Lung (tissue), 12 donors: Measurements from ENCODE around the gene NXN. TPM values are rescaled to one million over a fixed set of nuclear protein-coding genes. Genes with fewer than 3 reads are reported as not detected.

Source experiments
- ATAC-seq: fragments of 200-7000 bp; cut with Tn5 transposase; one replicate; pipeline ENCODE4 v1.9.1; 2020; ENCODE audit warnings: moderate number of reproducible peaks; ENCODE audit not compliant: insufficient read depth, low FRiP score
- DNase-seq, 3 donors: peaks; one replicate each; pipeline ENCODE4 v3.0.0-alpha.2; 2013 to 2017
- H3K27ac ChIP-seq, 2 donors: one replicate each; pipeline ENCODE4 v1.5.1; 2013; ENCODE audit warnings: mild to moderate bottlenecking in 2 of 2, moderate library complexity in 2 of 2, control low read depth in 1 of 2, inconsistent platforms in 1 of 2, low read depth in 1 of 2, low read length in 1 of 2
- H3K27me3 ChIP-seq, 3 donors: one replicate each; pipeline ENCODE4 v1.5.1; 2013; ENCODE audit warnings: low read length in 2 of 3; ENCODE audit not compliant: control insufficient read depth in 3 of 3, insufficient read depth in 3 of 3
- H3K36me3 ChIP-seq, 4 donors: one replicate each; pipeline ENCODE4 v1.5.1; 2013; ENCODE audit warnings: low read length in 4 of 4, mild to moderate bottlenecking in 1 of 4, moderate library complexity in 1 of 4; ENCODE audit not compliant: control insufficient read depth in 4 of 4, insufficient read depth in 4 of 4
- H3K4me1 ChIP-seq, 5 donors: one replicate each; pipeline ENCODE4 v1.5.1; 2013; ENCODE audit warnings: low read length in 5 of 5, mild to moderate bottlenecking in 2 of 5, moderate library complexity in 1 of 5; ENCODE audit not compliant: control insufficient read depth in 5 of 5, insufficient read depth in 5 of 5
- H3K4me3 ChIP-seq: one replicate; pipeline ENCODE4 v1.5.1; 2013; ENCODE audit warnings: mild to moderate bottlenecking, control low read depth, moderate library complexity
- H3K9ac ChIP-seq, 2 donors: one replicate each; pipeline ENCODE4 v1.5.1; 2013; ENCODE audit warnings: low read length in 2 of 2, control low read depth in 1 of 2; ENCODE audit not compliant: insufficient read depth in 1 of 2
- H3K9me3 ChIP-seq, 4 donors: one replicate each; pipeline ENCODE4 v1.5.1; 2013; ENCODE audit warnings: low read length in 3 of 4, mild to moderate bottlenecking in 1 of 4, moderate library complexity in 1 of 4; ENCODE audit not compliant: control insufficient read depth in 4 of 4, insufficient read depth in 3 of 4
- CTCF ChIP-seq: IDR thresholded peaks from 2 replicates; pipeline ENCODE4 v1.5.1; 2012; ENCODE audit warnings: mild to moderate bottlenecking; ENCODE audit errors: control extremely low read depth, extremely low read depth
- WGBS, 2 donors: extraction: QIAGEN DNeasy Blood & Tissue Kit; methylation state at CpG; one replicate each; pipeline ENCODE4 v1.1.7; 2013; 5-methylcytosine and 5-hydroxymethylcytosine counted together
- polyA plus RNA-seq, 2 donors: library from polyadenylated mRNA; stranded (reverse); fragments of 200-250 nt; gene quantifications; one replicate each; pipeline ENCODE4 v1.2.1, GENCODE V29; 2013
- total RNA-seq, 2 donors: library from RNA; depleted of rRNA in 1 of 2; stranded (reverse); fragments of >200 nt in 1 of 2; gene quantifications; one replicate each; pipeline ENCODE4 v1.2.1, GENCODE V29; 2014 to 2021
- donor health status: control.
- donor health status: control.
- donor health status: Bipolar disorder and iron deficiency.
- donor health status: healthy.
- donor health status: DM: yes; HTN: yes; CAD: no.

The NXN gene
- total and polyA plus RNA-seq, 4 donors: 17.6 to 57.7 (median 39.9) TPM

DNA sequence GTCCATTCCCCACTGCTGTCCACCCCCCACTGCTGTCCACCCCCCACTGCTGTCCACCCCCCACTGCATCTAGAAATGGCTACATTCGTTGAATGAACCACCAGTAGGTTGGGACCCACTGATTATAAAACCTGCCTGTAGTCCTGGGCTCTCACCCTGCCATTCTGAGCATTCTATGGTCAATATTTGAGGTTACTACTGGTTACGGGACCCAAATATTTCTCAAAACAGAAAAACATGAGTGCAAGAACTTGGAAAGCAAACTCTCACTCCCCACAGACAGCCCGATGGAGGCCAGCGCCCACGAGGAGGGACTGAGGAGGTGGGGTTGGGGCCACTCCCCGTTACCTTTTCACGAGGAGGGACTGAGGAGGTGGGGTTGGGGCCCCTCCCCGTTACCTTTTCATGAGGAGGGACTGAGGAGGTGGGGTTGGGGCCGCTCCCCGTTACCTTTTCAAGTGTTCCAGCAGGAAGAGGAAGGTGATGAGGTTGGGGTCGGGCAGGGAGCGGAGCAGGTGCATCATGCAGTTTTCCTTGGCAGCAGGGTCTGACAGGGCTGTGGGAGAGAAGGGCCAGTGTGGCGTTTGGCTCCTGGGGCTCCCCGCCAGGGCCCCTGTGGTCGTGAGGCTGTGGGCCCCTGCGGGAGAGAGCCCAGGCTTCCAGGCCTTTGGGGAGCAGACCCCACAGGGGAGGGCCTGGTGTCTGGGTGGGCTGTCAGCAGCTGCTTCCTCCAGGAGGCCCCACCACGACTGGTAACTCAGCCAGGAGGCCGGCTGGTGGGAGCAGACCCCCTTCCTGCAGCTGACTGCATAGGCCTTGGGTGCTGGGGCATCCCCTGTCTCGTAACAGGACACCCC is 29.9 kb upstream of the NXN start:
- Histone ChIP-seq H3K9ac (no peak overlapping the region), H3K27me3 (no peaks in the 10 kb centered on the region), H3K4me3 (no peak overlapping the region), H3K4me1 (peaks cover 4 to 20% (median 6%) of the 10 kb centered on the region in 5 donors), H3K36me3 (peaks cover 0 to 76% (median 17%) of the 10 kb centered on the region in 4 donors), H3K27ac (peak overlapping the region in 1 of 2 donors; percentile 42), H3K9me3 (no peaks in the 10 kb centered on the region)
- DNase-seq: no peak
- WGBS, 2 donors: 81 to 82% methylated on average over 19 of the region's 19 CpGs
- ATAC-seq: no peak
- no peak for TF ChIP-seq CTCF

- peak overlapping the region in 1 of 2 donors; percentile 57 for H3K27ac ChIP-seq
- H3K9me3 ChIP-seq: no peaks in the 10 kb centered on the region
- no peak overlapping the region for H3K4me3 ChIP-seq
- peaks cover 4 to 33% (median 14%) of the 10 kb centered on the region in 5 donors for H3K4me1 ChIP-seq
- no peaks in the 10 kb centered on the region for H3K27me3 ChIP-seq
- peaks cover 0 to 82% (median 22%) of the 10 kb centered on the region in 4 donors for H3K36me3 ChIP-seq
- ATAC-seq (no peak), DNase-seq (no peak)
- WGBS, 2 donors: 83 to 86% methylated on average over 21 of the region's 21 CpGs
- TF ChIP-seq CTCF: no peak
- no peak overlapping the region for H3K9ac ChIP-seq
Observed at GRCh38 chr17:1008008-1008761, 28.6 kb upstream of the NXN start.

GRCh38 chr17:1007310-1008007 is 27.9 kb upstream of the NXN start:
- Histone ChIP-seq H3K4me3 (no peak overlapping the region), H3K9ac (no peak overlapping the region), H3K36me3 (peaks cover 0 to 77% (median 22%) of the 10 kb centered on the region in 4 donors), H3K27ac (peak overlapping the region in 1 of 2 donors; percentile 57), H3K27me3 (no peaks in the 10 kb centered on the region), H3K4me1 (peaks cover 4 to 40% (median 21%) of the 10 kb centered on the region in 5 donors), H3K9me3 (no peaks in the 10 kb centered on the region)
- WGBS, 2 donors: 85 to 94% methylated on average over 16 of the region's 16 CpGs
- no peak for ATAC-seq
- TF ChIP-seq CTCF: no peak
- DNase-seq: no peak
